H1 (cell line): ENCODE results near the gene ZFAND3. TPM values are rescaled to one million over a fixed set of nuclear protein-coding genes. Genes with fewer than 3 reads are reported as not detected.

ENCODE experiments used
- CHD1 ChIP-seq: IDR thresholded peaks from 2 replicates; pipeline ENCODE4 v1.6.1; 2012; ENCODE audit warnings: low read depth, low read length, improper control_type of control experiment
- RAD21 ChIP-seq, 2 experiments: IDR thresholded peaks in 1 of 2; conservative IDR thresholded peaks in 1 of 2; 2 replicates each; pipeline ENCODE4 v1.6.1; 2011; ENCODE audit warnings: low read depth in 2 of 2, low read length in 2 of 2, improper control_type of control experiment in 1 of 2, inconsistent platforms in 1 of 2, mild to moderate bottlenecking in 1 of 2, moderate library complexity in 1 of 2
- SIN3A ChIP-seq, 2 experiments: IDR thresholded peaks in 1 of 2; conservative IDR thresholded peaks in 1 of 2; 2 replicates each; pipeline ENCODE4 v1.6.1; 2011 to 2012; ENCODE audit warnings: low read length in 2 of 2, improper control_type of control experiment in 1 of 2, low read depth in 1 of 2, mild to moderate bottlenecking in 1 of 2
- SP2 ChIP-seq: IDR thresholded peaks from 2 replicates; pipeline ENCODE4 v1.6.1; 2012; ENCODE audit warnings: mild to moderate bottlenecking, low read length, inconsistent platforms
- TEAD4 ChIP-seq: IDR thresholded peaks from 2 replicates; pipeline ENCODE4 v1.6.1; 2012; ENCODE audit warnings: low read depth, low read length, inconsistent platforms, mixed read lengths
- polyA plus RNA-seq, 7 experiments: library from polyadenylated mRNA; depleted of rRNA in 3 of 7; stranded (reverse) in 5 of 7; unstranded in 2 of 7; fragments of >200 nt in 5 of 7; fragments of 200-250 nt in 2 of 7; gene quantifications; 1 replicate in 5 of 7; 2 replicates in 1 of 7; 4 replicates in 1 of 7; pipeline versions ENCODE4 v1.2.1 to v1.2.3, GENCODE V29; 2011 to 2013; ENCODE audit warnings: missing spikeins in 2 of 7, mixed read lengths in 2 of 7
- total RNA-seq: library from RNA; stranded (reverse); fragmentation: NEBNext Ultra II Directional; extraction: Animal tissue kit (Norgen Biotek cat#: 25700); gene quantifications from 2 replicates; pipeline ENCODE4 v1.2.1, GENCODE V29; 2021

Gene ZFAND3
- total and polyA plus RNA-seq, 2 of the 8 experiments (the other 6 are each of a cell fraction or from before 2014, with no cell fraction given): 13.0 to 51.3 TPM

DNA sequence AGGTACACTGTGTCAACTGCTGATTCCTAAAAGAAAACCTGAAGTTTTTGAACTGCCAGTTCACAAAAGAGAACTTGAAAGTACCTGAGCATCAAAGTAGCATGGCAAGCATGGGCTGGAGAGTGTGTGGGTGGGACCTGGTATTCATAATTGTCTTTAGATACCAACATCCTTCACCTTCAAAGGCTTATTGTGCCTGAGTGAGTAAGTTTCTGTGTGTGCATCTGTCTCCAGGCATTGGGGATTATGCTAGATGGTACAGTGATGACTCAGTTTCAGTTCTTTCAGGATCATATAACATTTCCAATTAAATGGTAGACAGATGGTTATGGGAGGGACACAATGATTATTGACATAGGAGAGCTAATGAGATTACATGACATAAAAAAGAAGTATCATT lies 238.5 kb downstream of the ZFAND3 start (continued):
- no peak for TF ChIP-seq RAD21 (IDR thresholded peaks at IDR 0.05 in 1 of 2, conservative IDR thresholded peaks at IDR 0.05 in 1 of 2; ENCODE audit: low read depth in 2 of 2, low read length in 2 of 2)
- no peak for TF ChIP-seq SP2
- no peak for TF ChIP-seq TEAD4
- TF ChIP-seq SIN3A (conservative IDR thresholded peaks at IDR 0.05 in 1 of 2, IDR thresholded peaks at IDR 0.05 in 1 of 2; ENCODE audit: low read depth in 1 of 2, low read length in 2 of 2): no peak
- no peak for TF ChIP-seq CHD1
